GM18870 (cell line): Measurements from ENCODE around the gene TSNAXIP1.
"Not testable (repeated sequence)": the region's sequence is repeated elsewhere in the genome, so short reads cannot be mapped to it uniquely, and the experiment has no call there.

ENCODE experiments used
- ATAC-seq: cut with Tn5 transposase; IDR thresholded peaks from one replicate; pipeline ENCODE4 v1.9.1; 2021; ENCODE audit warnings: moderate library complexity; ENCODE audit not compliant: unreplicated experiment

The TSNAXIP1 gene

GRCh38 chr16:67833415-67834241, 26.9 kb downstream of the TSNAXIP1 start:
- ATAC-seq, result peak; percentile 90

- no peak for ATAC-seq
Measured at GRCh38 chr16:67834242-67834614, 27.5 kb downstream of the TSNAXIP1 start.

- ATAC-seq, result not testable (repeated sequence)
Measured at GRCh38 chr16:67837190-67837589, 30.5 kb downstream of the TSNAXIP1 start.

- ATAC-seq, result no peak
Measured at GRCh38 chr16:67837811-67838210, 31.1 kb downstream of the TSNAXIP1 start.

- no peak for ATAC-seq
Measured at GRCh38 chr16:67841198-67841815, 34.6 kb downstream of the TSNAXIP1 start.

GRCh38 chr16:67841816-67842508, 35.3 kb downstream of the TSNAXIP1 start, which contains the start of gene THAP11:
Gene THAP11 (plus strand): TSS chr16:67842320. CDS start chr16:67842555, 235 bp downstream.
- peak; percentile 47 for ATAC-seq

GRCh38 chr16:67842509-67843342, 36.0 kb downstream of the TSNAXIP1 start:
- no peak for ATAC-seq

- ATAC-seq, result no peak
Measured at GRCh38 chr16:67843343-67843765, 36.7 kb downstream of the TSNAXIP1 start.

GRCh38 chr16:67844497-67844896, 37.8 kb downstream of the TSNAXIP1 start:
- no peak for ATAC-seq

- ATAC-seq, result no peak
Measured at GRCh38 chr16:67845291-67846062, 38.8 kb downstream of the TSNAXIP1 start.

GRCh38 chr16:67846063-67846319, 39.3 kb downstream of the TSNAXIP1 start:
- ATAC-seq, result no peak

- ATAC-seq, result peak; percentile 65
Measured at GRCh38 chr16:67846320-67847063, 39.8 kb downstream of the TSNAXIP1 start, which contains the start of gene NUTF2. Gene NUTF2 (plus strand): TSS chr16:67846933. CDS start chr16:67865131, 18,198 bp downstream.

- ATAC-seq, result peak; percentile 16
Measured at GRCh38 chr16:67847064-67847861, 40.6 kb downstream of the TSNAXIP1 start, which contains the start of gene CENPT. Gene CENPT (minus strand): TSS chr16:67847693. CDS start chr16:67833859, 13,834 bp downstream.

GRCh38 chr16:67848118-67848517, 41.4 kb downstream of the TSNAXIP1 start:
- no peak for ATAC-seq

GRCh38 chr16:67853670-67854069, 47.0 kb downstream of the TSNAXIP1 start:
- ATAC-seq, result no peak

GRCh38 chr16:67855789-67856188, 49.1 kb downstream of the TSNAXIP1 start:
- no peak for ATAC-seq

- ATAC-seq, result no peak
Measured at GRCh38 chr16:67856927-67857546, 50.3 kb downstream of the TSNAXIP1 start.
